Measurements from ENCODE around the gene CACNA1E.

Gene CACNA1E

GRCh38 chr1:181630398-181630797, 147.1 kb downstream of the CACNA1E start:
- TF ChIP-seq CTCF (IDR thresholded peaks at IDR 0.05): no peak

- TF ChIP-seq CTCF (IDR thresholded peaks at IDR 0.05): no peak
Measured at GRCh38 chr1:181630838-181631237, 147.5 kb downstream of the CACNA1E start.

- 0 out of 2 replicates have a peak, but pooled peaks have one; percentile 13 for TF ChIP-seq CTCF (IDR thresholded peaks at IDR 0.05)
Measured at GRCh38 chr1:181632492-181632891, 149.2 kb downstream of the CACNA1E start.

GRCh38 chr1:181632960-181633359, 149.6 kb downstream of the CACNA1E start:
- TF ChIP-seq CTCF (IDR thresholded peaks at IDR 0.05): no peak

GRCh38 chr1:181635110-181635509, 151.8 kb downstream of the CACNA1E start:
- TF ChIP-seq CTCF (IDR thresholded peaks at IDR 0.05): no peak

GRCh38 chr1:181637998-181638397, 154.7 kb downstream of the CACNA1E start:
- no peak for TF ChIP-seq CTCF (IDR thresholded peaks at IDR 0.05)

GRCh38 chr1:181640956-181641355, 157.6 kb downstream of the CACNA1E start:
- TF ChIP-seq CTCF (IDR thresholded peaks at IDR 0.05): no peak

- TF ChIP-seq CTCF (IDR thresholded peaks at IDR 0.05): no peak
Measured at GRCh38 chr1:181643631-181644030, 160.3 kb downstream of the CACNA1E start.
